LNCaP clone FGC (cell line): ENCODE measurements around the gene PANK4.

ENCODE experiments used
- DNase-seq: peaks from one replicate; pipeline ENCODE4 v3.0.0-alpha.2; 2011; ENCODE audit warnings: low read depth
- H3K4me3 ChIP-seq: 2 replicates; pipeline ENCODE4 v1.5.1; 2011; ENCODE audit warnings: mild to moderate bottlenecking, low read depth, low read length, control low read depth
- TF ChIP-seq, protein P1 (sequence below): IDR thresholded peaks from 2 replicates; pipeline ENCODE4 v1.5.1; 2012; ENCODE audit warnings: mild to moderate bottlenecking; ENCODE audit not compliant: control insufficient read depth, insufficient read depth; ENCODE audit errors: extremely low read depth

PANK4 gene

DNA sequence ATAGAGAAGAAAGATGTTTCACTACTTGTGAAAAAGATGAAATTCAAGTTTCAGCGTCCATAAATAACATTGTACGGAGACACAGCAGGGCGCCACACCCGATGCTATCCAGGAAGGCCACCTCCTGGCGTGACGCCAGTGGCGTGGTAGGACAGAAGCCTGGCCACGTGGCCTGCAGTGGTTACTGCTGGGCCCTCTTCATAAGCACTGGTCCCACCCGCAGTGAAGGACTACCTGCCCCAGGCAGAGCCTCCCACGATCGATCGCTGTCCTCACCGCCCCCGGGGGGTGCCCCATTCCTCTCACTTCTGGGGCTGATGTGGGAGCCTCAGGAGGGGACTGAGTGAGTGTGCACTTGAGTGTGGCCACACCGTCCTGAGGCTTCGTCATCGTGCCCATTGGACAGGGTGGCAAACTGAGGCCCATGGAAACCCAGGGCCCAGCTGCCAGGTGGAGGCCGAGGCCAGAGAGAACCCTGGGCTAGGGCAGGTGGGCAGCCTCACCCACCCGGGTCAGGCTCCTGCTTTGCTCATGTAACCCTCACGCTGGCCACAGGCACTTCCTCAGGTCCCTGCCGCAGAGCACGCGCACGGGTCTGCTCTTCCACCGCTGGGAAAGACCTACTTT is 15.3 kb upstream of the PANK4 start:
- no peak for DNase-seq
- TF ChIP-seq, protein P1, sequence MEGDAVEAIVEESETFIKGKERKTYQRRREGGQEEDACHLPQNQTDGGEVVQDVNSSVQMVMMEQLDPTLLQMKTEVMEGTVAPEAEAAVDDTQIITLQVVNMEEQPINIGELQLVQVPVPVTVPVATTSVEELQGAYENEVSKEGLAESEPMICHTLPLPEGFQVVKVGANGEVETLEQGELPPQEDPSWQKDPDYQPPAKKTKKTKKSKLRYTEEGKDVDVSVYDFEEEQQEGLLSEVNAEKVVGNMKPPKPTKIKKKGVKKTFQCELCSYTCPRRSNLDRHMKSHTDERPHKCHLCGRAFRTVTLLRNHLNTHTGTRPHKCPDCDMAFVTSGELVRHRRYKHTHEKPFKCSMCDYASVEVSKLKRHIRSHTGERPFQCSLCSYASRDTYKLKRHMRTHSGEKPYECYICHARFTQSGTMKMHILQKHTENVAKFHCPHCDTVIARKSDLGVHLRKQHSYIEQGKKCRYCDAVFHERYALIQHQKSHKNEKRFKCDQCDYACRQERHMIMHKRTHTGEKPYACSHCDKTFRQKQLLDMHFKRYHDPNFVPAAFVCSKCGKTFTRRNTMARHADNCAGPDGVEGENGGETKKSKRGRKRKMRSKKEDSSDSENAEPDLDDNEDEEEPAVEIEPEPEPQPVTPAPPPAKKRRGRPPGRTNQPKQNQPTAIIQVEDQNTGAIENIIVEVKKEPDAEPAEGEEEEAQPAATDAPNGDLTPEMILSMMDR: no peak
- H3K4me3 ChIP-seq: no peak overlapping the region

DNA sequence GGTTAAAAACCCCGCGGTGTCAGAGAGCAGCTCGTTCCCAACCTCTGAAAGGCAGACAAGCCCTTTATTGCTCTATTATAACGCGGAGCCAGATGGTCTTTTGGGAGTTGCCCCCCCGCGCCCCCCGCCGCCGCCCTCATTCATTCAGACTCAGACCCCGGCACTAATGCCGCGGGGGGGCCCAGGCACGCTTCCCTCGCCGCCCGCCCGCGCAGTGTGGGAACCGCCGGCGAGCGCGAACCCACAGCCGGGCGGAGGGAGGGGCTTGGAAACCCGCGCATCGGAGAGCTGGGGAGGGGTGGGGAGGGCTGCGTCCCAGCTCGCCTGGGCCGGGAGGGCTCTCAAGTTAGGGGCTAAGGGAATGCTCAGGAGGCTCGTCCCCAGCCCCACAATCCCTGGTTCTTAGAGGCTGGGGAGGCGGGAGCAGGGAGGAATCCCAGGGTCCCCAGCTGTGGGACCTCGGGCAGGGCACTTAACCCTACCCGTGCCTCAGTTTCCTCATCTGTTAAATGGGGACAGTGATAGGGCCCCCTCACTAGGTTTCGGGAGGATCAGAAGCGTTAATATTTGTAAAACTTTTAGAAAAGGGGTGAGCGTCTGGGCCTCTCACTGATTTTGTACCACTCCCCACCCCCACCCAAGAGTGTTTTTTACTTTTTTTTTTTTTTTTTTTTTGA is 14.6 kb upstream of the PANK4 start:
- DNase-seq: no peak
- TF ChIP-seq, protein P1: no peak
- H3K4me3 ChIP-seq: no peak overlapping the region

DNA sequence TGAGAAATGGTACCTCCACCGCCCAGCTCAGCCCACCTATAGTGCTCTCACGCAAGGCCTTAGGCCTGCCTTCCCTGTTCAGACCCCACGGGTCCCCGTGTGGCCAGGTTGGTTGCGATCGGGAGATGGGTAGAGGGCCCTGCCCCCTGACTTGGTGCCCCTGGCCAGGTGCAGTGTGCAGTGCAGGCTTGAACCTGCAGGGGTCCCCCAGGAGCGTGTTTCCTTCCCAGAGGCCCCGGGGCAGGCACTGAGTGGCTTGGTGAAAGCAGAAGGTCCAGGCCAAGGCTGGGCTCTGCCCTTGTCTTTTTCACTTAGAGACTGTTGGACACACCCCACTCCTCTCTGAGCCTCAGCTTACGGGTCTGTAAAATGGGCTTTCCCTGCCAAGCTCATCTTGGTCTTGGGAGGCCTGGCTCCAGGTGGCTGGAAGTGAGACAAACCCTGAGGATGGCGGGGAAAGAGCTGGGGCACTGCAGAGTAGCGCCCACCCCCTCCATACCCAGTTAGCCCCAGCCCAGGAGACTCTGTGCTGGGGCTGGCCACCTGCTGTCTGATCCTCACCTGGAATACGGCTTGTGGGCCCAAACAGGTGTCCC is 13.0 kb upstream of the PANK4 start:
- no peak overlapping the region for H3K4me3 ChIP-seq
- no peak for DNase-seq
- TF ChIP-seq, protein P1: no peak

DNA sequence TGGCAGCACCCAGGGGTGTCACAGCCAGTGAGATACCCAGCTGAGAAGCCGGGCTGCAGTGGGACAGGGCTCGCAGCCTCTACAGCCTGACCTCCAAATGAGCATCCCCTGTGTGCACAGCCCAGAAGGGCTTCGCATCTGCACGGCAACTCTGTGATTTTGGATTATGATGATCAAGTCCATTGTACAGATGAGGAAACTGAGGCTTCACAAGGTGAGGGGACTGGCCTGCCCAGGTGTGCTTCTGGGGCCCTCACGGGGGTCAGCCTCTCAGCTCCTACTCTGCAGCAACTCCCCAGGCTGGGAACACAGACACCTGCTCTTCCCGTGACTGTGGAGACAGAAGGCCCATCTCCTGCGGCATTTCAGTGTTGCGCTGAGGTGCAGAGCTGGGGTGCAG is 12.5 kb upstream of the PANK4 start:
- H3K4me3 ChIP-seq: no peak overlapping the region
- TF ChIP-seq, protein P1: no peak
- DNase-seq: no peak

DNA sequence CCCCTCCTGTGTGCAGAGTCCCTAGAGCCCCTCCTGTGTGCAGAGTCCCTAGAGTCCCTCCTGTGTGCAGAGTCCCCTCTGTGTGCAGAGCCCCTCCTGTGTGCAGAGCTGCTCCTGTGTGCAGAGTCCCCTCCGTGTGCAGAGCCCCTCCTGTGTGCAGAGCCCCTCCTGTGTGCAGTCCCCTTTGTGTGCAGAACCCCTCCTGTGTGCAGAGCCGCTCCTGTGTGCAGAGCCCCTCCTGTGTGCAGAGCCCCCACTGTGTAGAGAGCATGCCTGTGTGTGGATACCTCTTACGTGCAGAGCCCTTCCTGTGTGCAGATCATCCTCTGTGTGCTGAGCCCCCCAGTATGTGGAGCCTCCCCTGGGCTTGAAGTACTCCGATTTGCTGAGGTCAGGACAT is 12.0 kb upstream of the PANK4 start:
- DNase-seq: no peak
- TF ChIP-seq, protein P1: no peak
- H3K4me3 ChIP-seq: no peak overlapping the region

DNA sequence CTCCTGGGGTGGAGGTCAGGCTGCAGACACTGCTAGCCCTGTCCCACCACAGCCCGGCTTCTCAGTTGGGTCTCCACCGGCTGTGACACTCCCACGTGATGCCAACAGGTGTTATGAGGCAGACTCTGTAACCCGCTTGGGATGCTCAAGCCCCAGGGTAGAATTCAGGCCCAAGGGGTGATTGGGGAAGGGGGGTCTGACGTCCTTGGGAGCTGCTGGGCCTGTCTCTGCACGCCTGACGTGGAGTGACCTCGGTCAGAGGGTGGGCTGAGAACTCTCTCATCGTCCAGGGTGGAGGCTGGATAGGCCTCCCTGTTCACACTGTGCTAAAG is 11.4 kb upstream of the PANK4 start:
- TF ChIP-seq, protein P1: no peak
- no peak for DNase-seq
- no peak overlapping the region for H3K4me3 ChIP-seq
